C4-2B (cell line): ENCODE measurements around the gene NF1.

ENCODE experiments used
- H3K27ac ChIP-seq: fragments of 450-650 bp; 2 replicates; pipeline ENCODE4 v1.5.1; 2017
- CTCF ChIP-seq: fragments of 450-650 bp; conservative IDR thresholded peaks from 2 replicates; pipeline ENCODE4 v1.5.1; 2017; ENCODE audit warnings: mild to moderate bottlenecking
- ZFX ChIP-seq: fragments of 450-650 bp; IDR thresholded peaks from 2 replicates; pipeline ENCODE4 v1.6.1; 2017

NF1 gene

GRCh38 chr17:31095236-31096105 is 694 bp downstream of the NF1 start:
- peak overlapping the region; percentile 94 for H3K27ac ChIP-seq
- TF ChIP-seq CTCF (no peak), ZFX (peak; percentile 51)

GRCh38 chr17:31096106-31096436 is 1.3 kb downstream of the NF1 start:
- no peak for TF ChIP-seq CTCF
- TF ChIP-seq ZFX = no peak

GRCh38 chr17:31099016-31099415 is 4.2 kb downstream of the NF1 start:
- no peak for TF ChIP-seq CTCF
- no peak for TF ChIP-seq ZFX
- no peak overlapping the region for H3K27ac ChIP-seq

More at GRCh38 chr17:31096106-31096436, 1.3 kb downstream of the NF1 start:
- peak overlapping the region; percentile 94; the same call in 1 of the 2 replicates for H3K27ac ChIP-seq

- H3K27ac ChIP-seq = no peak overlapping the region
- TF ChIP-seq CTCF (no peak), ZFX (no peak)
Observed at GRCh38 chr17:31100840-31101459, 6.2 kb downstream of the NF1 start.

- TF ChIP-seq CTCF (no peak), ZFX (no peak)
- no peak overlapping the region for H3K27ac ChIP-seq
Observed at GRCh38 chr17:31101943-31102342, 7.2 kb downstream of the NF1 start.

- no peak overlapping the region for H3K27ac ChIP-seq
- no peak for TF ChIP-seq ZFX
- TF ChIP-seq CTCF = no peak
Observed at GRCh38 chr17:31105991-31106390, 11.2 kb downstream of the NF1 start.

- H3K27ac ChIP-seq = no peak overlapping the region
- TF ChIP-seq ZFX (no peak), CTCF (no peak)
Observed at GRCh38 chr17:31111183-31111582, 16.4 kb downstream of the NF1 start.
